HEK293T (cell line): ENCODE measurements around the gene TNIP3.

Experiments
- ARNT ChIP-seq: fragments of 450-650 bp; IDR thresholded peaks from 2 replicates; pipeline ENCODE4 v1.6.1; 2017; ENCODE audit warnings: mild to moderate bottlenecking
- BHLHE40 ChIP-seq: fragments of 450-650 bp; IDR thresholded peaks from 2 replicates; pipeline ENCODE4 v1.6.1; 2016; ENCODE audit warnings: mild to moderate bottlenecking, moderate library complexity, borderline replicate concordance
- CTBP1 ChIP-seq: fragments of 450-650 bp; IDR thresholded peaks from 2 replicates; pipeline ENCODE4 v1.6.1; 2016; ENCODE audit warnings: borderline replicate concordance
- FOXA1 ChIP-seq: fragments of 450-650 bp; IDR thresholded peaks from 2 replicates; pipeline ENCODE4 v1.6.1; 2016; ENCODE audit warnings: mild to moderate bottlenecking
- FOXK2 ChIP-seq: fragments of 450-650 bp; IDR thresholded peaks from 2 replicates; pipeline ENCODE4 v1.6.1; 2016; ENCODE audit warnings: mild to moderate bottlenecking
- FOXM1 ChIP-seq: fragments of 450-650 bp; IDR thresholded peaks from 2 replicates; pipeline ENCODE4 v1.6.1; 2017; ENCODE audit warnings: mild to moderate bottlenecking, borderline replicate concordance
- NFRKB ChIP-seq: fragments of 450-650 bp; IDR thresholded peaks from 2 replicates; pipeline ENCODE4 v1.6.1; 2016; ENCODE audit warnings: mild to moderate bottlenecking, moderate library complexity
- SP1 ChIP-seq: fragments of 450-650 bp; IDR thresholded peaks from 2 replicates; pipeline ENCODE4 v1.6.1; 2017
- SUZ12 ChIP-seq: fragments of 450-650 bp; IDR thresholded peaks from 2 replicates; pipeline ENCODE4 v1.6.1; 2016; ENCODE audit warnings: mild to moderate bottlenecking
- TARDBP ChIP-seq: fragments of 450-650 bp; IDR thresholded peaks from 2 replicates; pipeline ENCODE4 v1.6.1; 2016
- ZNF384 ChIP-seq: fragments of 450-650 bp; IDR thresholded peaks from 2 replicates; pipeline ENCODE4 v1.6.1; 2016
- TF ChIP-seq, protein P1 (sequence below): fragments of 450-650 bp; IDR thresholded peaks from 2 replicates; pipeline ENCODE4 v1.6.1; 2016

- TF ChIP-seq FOXA1 (no peak), SP1 (no peak), NFRKB (no peak), FOXM1 (no peak), BHLHE40 (no peak), SUZ12 (no peak), TARDBP (no peak), FOXK2 (no peak), ZNF384 (no peak), ARNT (no peak), CTBP1 (no peak)
- TF ChIP-seq, protein P1, sequence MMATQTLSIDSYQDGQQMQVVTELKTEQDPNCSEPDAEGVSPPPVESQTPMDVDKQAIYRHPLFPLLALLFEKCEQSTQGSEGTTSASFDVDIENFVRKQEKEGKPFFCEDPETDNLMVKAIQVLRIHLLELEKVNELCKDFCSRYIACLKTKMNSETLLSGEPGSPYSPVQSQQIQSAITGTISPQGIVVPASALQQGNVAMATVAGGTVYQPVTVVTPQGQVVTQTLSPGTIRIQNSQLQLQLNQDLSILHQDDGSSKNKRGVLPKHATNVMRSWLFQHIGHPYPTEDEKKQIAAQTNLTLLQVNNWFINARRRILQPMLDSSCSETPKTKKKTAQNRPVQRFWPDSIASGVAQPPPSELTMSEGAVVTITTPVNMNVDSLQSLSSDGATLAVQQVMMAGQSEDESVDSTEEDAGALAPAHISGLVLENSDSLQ = no peak
Measured at GRCh38 chr4:121108557-121108956, 55.6 kb downstream of the TNIP3 start.
